IMR-90 (cell line): Measurements from ENCODE around the gene SLIT3. TPM values are rescaled to one million over a fixed set of nuclear protein-coding genes. Genes with fewer than 3 reads are reported as not detected.

ENCODE experiments used
- ATAC-seq: fragments of 200-7000 bp; cut with Tn5 transposase; 2 replicates; pipeline ENCODE4 v1.9.1; 2020; ENCODE audit warnings: low read depth, mild to moderate bottlenecking, moderate library complexity
- BruUV-seq: library from RNA; stranded (reverse); fragments of 400-500 nt; replicated peaks from 2 replicates; lab custom pipeline; 2021; lab: Mats Ljungman, UMichigan
- CTCF ChIA-PET: fragments of 300-600 bp; formaldehyde crosslinking; extraction: SDS; loops from one replicate; lab custom pipeline; 2021; ENCODE audit warnings: antibody characterized with exemption; lab: Yijun Ruan, JAX
- POLR2A ChIA-PET: fragments of 300-600 bp; sonication (Branson Sonifier 250); formaldehyde crosslinking; loops from one replicate; lab custom pipeline; 2022; ENCODE audit warnings: antibody characterized with exemption; ENCODE audit not compliant: unreplicated experiment; lab: Charles Lee
- DNase-seq: peaks from one replicate; pipeline ENCODE4 v3.0.0; 2013
- H2AFZ ChIP-seq: replicated peaks from 2 replicates; pipeline ENCODE3; 2013; ENCODE audit warnings: low read length, mild to moderate bottlenecking; ENCODE audit not compliant: poor library complexity
- H2AK5ac ChIP-seq: 2 replicates; pipeline ENCODE4 v1.6.1; 2013; ENCODE audit warnings: low read depth, low read length, inconsistent platforms
- H2AK9ac ChIP-seq: replicated peaks from 2 replicates; pipeline ENCODE3; 2013; ENCODE audit warnings: mild to moderate bottlenecking, low read depth, low read length, moderate library complexity; ENCODE audit not compliant: poor library complexity
- H2BK120ac ChIP-seq: 2 replicates; pipeline ENCODE4 v1.6.1; 2013; ENCODE audit warnings: low read depth, low read length, inconsistent platforms
- H2BK15ac ChIP-seq: 3 replicates; pipeline ENCODE4 v1.6.1; 2013; ENCODE audit warnings: low read depth, low read length, inconsistent platforms
- H2BK20ac ChIP-seq: 2 replicates; pipeline ENCODE4 v1.6.1; 2013; ENCODE audit warnings: low read depth, mild to moderate bottlenecking, inconsistent platforms, low read length, moderate library complexity
- H2BK5ac ChIP-seq: 2 replicates; pipeline ENCODE4 v1.6.1; 2013; ENCODE audit warnings: mild to moderate bottlenecking, low read depth, low read length, inconsistent platforms; ENCODE audit not compliant: poor library complexity, severe bottlenecking
- H3K14ac ChIP-seq: replicated peaks from 2 replicates; pipeline ENCODE4 v1.6.1; 2013; ENCODE audit warnings: low read depth, low read length, inconsistent platforms
- H3K18ac ChIP-seq: 2 replicates; pipeline ENCODE4 v1.6.1; 2013; ENCODE audit warnings: low read depth, low read length, control low read depth
- H3K23ac ChIP-seq: 2 replicates; pipeline ENCODE4 v1.6.1; 2013; ENCODE audit warnings: low read depth, low read length, inconsistent platforms
- H3K27ac ChIP-seq: 2 replicates; pipeline ENCODE4 v1.5.1; 2013; ENCODE audit warnings: mild to moderate bottlenecking, control low read depth, low read length; ENCODE audit not compliant: insufficient read depth
- H3K27me3 ChIP-seq: 2 replicates; pipeline ENCODE4 v1.6.1; 2013; ENCODE audit warnings: low read length; ENCODE audit not compliant: control insufficient read depth, insufficient read depth
- H3K36me3 ChIP-seq: 2 replicates; pipeline ENCODE4 v1.6.1; 2013; ENCODE audit warnings: low read length, mixed read lengths; ENCODE audit not compliant: control insufficient read depth, insufficient read depth
- H3K4ac ChIP-seq: 2 replicates; pipeline ENCODE4 v1.6.1; 2013; ENCODE audit warnings: low read depth, low read length, inconsistent platforms
- H3K4me1 ChIP-seq: 2 replicates; pipeline ENCODE4 v1.6.1; 2013; ENCODE audit warnings: low read length, mixed read lengths; ENCODE audit not compliant: control insufficient read depth, insufficient read depth
- H3K4me2 ChIP-seq: 2 replicates; pipeline ENCODE4 v1.6.1; 2013; ENCODE audit warnings: low read depth, mild to moderate bottlenecking, control low read depth, low read length, moderate library complexity
- H3K4me3 ChIP-seq: 2 replicates; pipeline ENCODE4 v1.5.1; 2013; ENCODE audit warnings: low read depth, mild to moderate bottlenecking, control low read depth, low read length, moderate library complexity; ENCODE audit not compliant: insufficient read depth
- H3K56ac ChIP-seq: 2 replicates; pipeline ENCODE4 v1.6.1; 2013; ENCODE audit warnings: low read length, inconsistent platforms; ENCODE audit not compliant: insufficient read depth; ENCODE audit errors: extremely low read depth
- H3K79me1 ChIP-seq, 2 experiments: 2 replicates each; pipeline ENCODE4 v1.6.1; 2013; ENCODE audit warnings: low read length in 2 of 2, inconsistent platforms in 1 of 2, low read depth in 1 of 2
- H3K9ac ChIP-seq: 2 replicates; pipeline ENCODE4 v1.6.1; 2013; ENCODE audit warnings: low read depth, low read length, control low read depth
- H3K9me1 ChIP-seq: 2 replicates; pipeline ENCODE4 v1.6.1; 2013; ENCODE audit warnings: low read length, inconsistent platforms; ENCODE audit not compliant: insufficient read depth
- H3K9me3 ChIP-seq: 2 replicates; pipeline ENCODE4 v1.6.1; 2013; ENCODE audit warnings: low read length; ENCODE audit not compliant: control insufficient read depth, insufficient read depth
- H4K20me1 ChIP-seq: 2 replicates; pipeline ENCODE4 v1.6.1; 2013; ENCODE audit warnings: low read length, inconsistent platforms; ENCODE audit not compliant: insufficient read depth
- H4K5ac ChIP-seq: 2 replicates; pipeline ENCODE4 v1.6.1; 2013; ENCODE audit warnings: mild to moderate bottlenecking, low read depth, low read length, control low read depth
- H4K8ac ChIP-seq, 2 experiments: 2 replicates each; pipeline ENCODE4 v1.6.1; 2013; ENCODE audit warnings: low read depth in 2 of 2, low read length in 2 of 2, control low read depth in 1 of 2, inconsistent platforms in 1 of 2
- H4K91ac ChIP-seq: 2 replicates; pipeline ENCODE4 v1.6.1; 2013; ENCODE audit warnings: low read depth, low read length, inconsistent platforms; ENCODE audit not compliant: insufficient read depth
- BHLHE40 ChIP-seq: fragments of 150-350 bp; IDR thresholded peaks from 2 replicates; pipeline ENCODE4 v1.6.1; 2016; ENCODE audit warnings: mild to moderate bottlenecking, low read depth, low read length
- CHD1 ChIP-seq: IDR thresholded peaks from 2 replicates; pipeline ENCODE4 v1.6.1; 2012; ENCODE audit warnings: low read depth, low read length, improper control_type of control experiment
- FOS ChIP-seq: fragments of 150-350 bp; IDR thresholded peaks from 2 replicates; pipeline ENCODE4 v1.6.1; 2016; ENCODE audit warnings: low read depth, low read length
- MAZ ChIP-seq: IDR thresholded peaks from 2 replicates; pipeline ENCODE4 v1.6.1; 2012; ENCODE audit warnings: low read depth, mild to moderate bottlenecking, low read length, improper control_type of control experiment, moderate library complexity, borderline replicate concordance
- RAD21 ChIP-seq: IDR thresholded peaks from 2 replicates; pipeline ENCODE4 v1.6.1; 2012; ENCODE audit warnings: low read length, improper control_type of control experiment
- WGBS, 2 experiments: methylation state at CpG; one replicate each; pipeline versions ENCODE4 v1.1.5 to v1.1.7; 2013; ENCODE audit warnings: missing lambda C conversion rate in 2 of 2; ENCODE audit not compliant: insufficient read length in 1 of 2; ENCODE audit errors: extremely low coverage in 2 of 2; 5-methylcytosine and 5-hydroxymethylcytosine counted together
- dilution Hi-C: fragments of 300-500 bp; cut with HindIII; formaldehyde crosslinking; loops from one replicate; pipeline ENCODE4 v1.14.3; 2018; ENCODE audit warnings: low sequenced_read_pairs; ENCODE audit not compliant: unreplicated experiment
- in situ Hi-C: fragments of 300-500 bp; cut with MboI; formaldehyde crosslinking; loops from 3 replicates; pipeline ENCODE4 v1.14.3; 2019; ENCODE audit warnings: low sequenced_read_pairs, inconsistent platforms, mixed read lengths
- intact Hi-C: fragments of 100-400 bp; cut with micrococcal nuclease; formaldehyde crosslinking; loops from 2 replicates; pipeline ENCODE4 v1.10.0; 2022
- polyA plus RNA-seq, 3 experiments: library from polyadenylated mRNA; depleted of rRNA; stranded (reverse); fragments of >200 nt; gene quantifications; 2 replicates each; pipeline ENCODE4 v1.2.3, GENCODE V29; 2012; ENCODE audit warnings: low replicate concordance in 1 of 3
- total RNA-seq: library from RNA; depleted of rRNA; stranded (reverse); fragments of >200 nt; gene quantifications from 2 replicates; pipeline ENCODE4 v1.2.3, GENCODE V29; 2012

The SLIT3 gene
- total and polyA plus RNA-seq, 2 of the 4 experiments (the other 2 are of a cell fraction) = 0.18 to 0.50 TPM

GRCh38 chr5:168903061-168903460 lies 397.9 kb downstream of the SLIT3 start:
- Histone ChIP-seq H2BK5ac (no peak overlapping the region), H3K56ac (no peak overlapping the region), H2AFZ (no peak overlapping the region), H3K23ac (no peak overlapping the region), H2BK120ac (no peak overlapping the region), H3K18ac (no peak overlapping the region), H4K20me1 (no peaks in the 10 kb centered on the region), H4K8ac (no peak overlapping the region), H3K14ac (no peak overlapping the region), H2BK15ac (no peak overlapping the region), H3K4me2 (no peak overlapping the region), H3K4ac (no peak overlapping the region), H2BK20ac (no peak overlapping the region), H3K9me3 (no peaks in the 10 kb centered on the region), H3K4me1 (no peaks in the 10 kb centered on the region), H3K79me1 (no peaks in the 10 kb centered on the region), H4K91ac (no peak overlapping the region), H4K5ac (no peak overlapping the region), H3K36me3 (no peaks in the 10 kb centered on the region), H3K4me3 (no peak overlapping the region), H3K9me1 (no peaks in the 10 kb centered on the region), H2AK9ac (no peak overlapping the region), H2AK5ac (no peak overlapping the region), H3K27me3 (no peaks in the 10 kb centered on the region), H3K27ac (no peak overlapping the region), H3K9ac (no peak overlapping the region)
- POLR2A ChIA-PET = no interaction called here
- no peak for ATAC-seq
- intact Hi-C loops = no loop called here
- CTCF ChIA-PET = no interaction called here
- in situ Hi-C loops = no loop called here
- dilution Hi-C loops = no loop called here
- BruUV-seq = no TSS peak
- WGBS, 2 experiments = no CpG with 5 or more reads among the region's 2 CpGs
- DNase-seq = no peak
- no peak for TF ChIP-seq RAD21
- no peak for TF ChIP-seq CHD1
- no peak for TF ChIP-seq FOS
- no peak for TF ChIP-seq MAZ
- TF ChIP-seq BHLHE40 = no peak
